Non-pigmented ciliary epithelial cell (primary cell): ENCODE measurements around the gene MBTD1.
"Not testable (repeated sequence)": the region's sequence is repeated elsewhere in the genome, so short reads cannot be mapped to it uniquely, and the experiment has no call there.

Source experiments
- DNase-seq: peaks from one replicate; pipeline ENCODE4 v3.0.0-alpha.2; 2010; ENCODE audit warnings: low read depth

Gene MBTD1

GRCh38 chr17:51188271-51188833, 71.5 kb downstream of the MBTD1 start:
- no peak for DNase-seq

DNA sequence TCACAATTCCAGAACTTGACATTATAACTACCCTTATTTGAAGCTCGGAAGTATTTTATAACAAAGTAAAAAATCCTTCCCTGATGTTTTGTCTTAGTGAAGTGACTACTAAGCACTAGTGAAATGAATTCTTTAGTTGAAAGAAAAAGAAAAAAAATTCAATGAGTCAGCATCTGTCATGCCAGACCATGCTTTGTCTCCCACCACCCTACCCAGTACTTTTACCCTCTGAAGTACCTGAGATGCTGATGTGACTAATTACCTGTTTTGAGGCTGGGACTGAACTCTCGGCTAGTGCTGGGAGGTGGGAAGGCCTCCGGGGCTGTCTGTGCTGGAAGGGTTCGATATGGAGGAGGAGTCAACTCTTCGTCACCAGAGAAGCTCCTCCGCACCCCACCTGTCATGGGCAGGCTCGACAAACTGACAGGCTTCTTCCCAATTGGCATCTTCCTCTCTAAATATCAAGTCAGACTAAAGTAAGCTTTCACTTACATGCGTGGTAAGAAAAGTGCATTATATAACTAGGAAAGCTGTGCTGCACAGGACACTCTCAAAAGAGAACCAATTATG, 74.0 kb downstream of the MBTD1 start:
- no peak for DNase-seq

DNA sequence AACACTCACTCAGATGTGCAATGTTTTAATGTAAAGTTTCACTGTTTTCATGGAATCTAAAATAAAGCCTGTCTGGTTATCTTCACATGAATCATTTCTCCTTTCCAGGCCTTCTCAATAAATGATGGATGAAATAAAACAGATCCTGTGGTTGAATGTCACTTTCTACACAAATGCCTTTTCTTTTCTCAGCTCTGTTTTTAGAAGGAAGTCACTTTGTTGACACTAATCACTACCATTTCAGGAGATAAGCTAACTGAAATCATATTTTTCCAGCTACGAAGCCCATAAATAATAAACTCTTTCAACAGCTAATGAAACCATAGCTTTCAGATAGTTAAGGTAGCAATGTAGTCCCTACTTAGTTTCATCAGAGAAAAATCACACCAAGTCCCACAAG, 75.7 kb downstream of the MBTD1 start:
- DNase-seq, result no peak

GRCh38 chr17:51180486-51180885, 79.4 kb downstream of the MBTD1 start:
- DNase-seq, result no peak

DNA sequence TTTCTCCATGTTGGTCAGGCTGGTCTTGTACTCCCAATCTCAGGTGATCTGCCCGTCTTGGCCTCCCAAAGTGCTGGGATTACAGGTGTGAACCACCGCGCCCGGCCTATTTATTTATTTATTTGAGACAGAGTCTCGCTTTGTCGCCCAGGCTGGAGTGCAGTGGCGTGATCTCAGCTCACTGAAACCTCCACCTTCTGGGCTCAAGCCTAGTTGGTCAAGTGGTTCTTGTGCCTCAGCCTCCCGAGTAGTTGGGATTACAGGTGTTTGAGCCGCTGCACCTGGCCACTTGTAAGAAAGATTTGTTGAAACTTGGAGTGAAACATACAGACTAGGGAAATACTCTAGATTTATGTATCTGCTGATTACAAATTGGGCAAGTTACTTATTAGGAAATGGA, 87.8 kb downstream of the MBTD1 start:
- DNase-seq, result not testable (repeated sequence)

DNA sequence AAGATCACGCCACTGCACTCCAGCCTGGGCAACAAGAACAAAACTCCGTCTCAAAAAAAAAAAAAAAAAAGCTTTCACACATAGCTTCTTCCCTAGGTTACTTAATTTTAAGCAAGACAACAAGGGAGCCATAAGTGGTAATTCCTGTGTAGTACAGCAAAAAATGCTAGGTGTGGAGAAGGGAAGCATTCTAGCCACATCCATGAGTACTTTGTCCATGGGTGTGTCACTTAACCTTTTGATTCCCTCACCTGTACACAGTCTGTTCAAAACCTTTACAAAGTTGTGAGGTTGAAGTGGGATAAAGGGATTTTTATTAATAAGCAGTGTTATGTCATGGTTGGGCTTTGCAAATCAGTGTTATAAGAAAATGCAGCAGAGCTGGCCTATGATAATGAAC, 89.1 kb downstream of the MBTD1 start:
- DNase-seq, result no peak

DNA sequence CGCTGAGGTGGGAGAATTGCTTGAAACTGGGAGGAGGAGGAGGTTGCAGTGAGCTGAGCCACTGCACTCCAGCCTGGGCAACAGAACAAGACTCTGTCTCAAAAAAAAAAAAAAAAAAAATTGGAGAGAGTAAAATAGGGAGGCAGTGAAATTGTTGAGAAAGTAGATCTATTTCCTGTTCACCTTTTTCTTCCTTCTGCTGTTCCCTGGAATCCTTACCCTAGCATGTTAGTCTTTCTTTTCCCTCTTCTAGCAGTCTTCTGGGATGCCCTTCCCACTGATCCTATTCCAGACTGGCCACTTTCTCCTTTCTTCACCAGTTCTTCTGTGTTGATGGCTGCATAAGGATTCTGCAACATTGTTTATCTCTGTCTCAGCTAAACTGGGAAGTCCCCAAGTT, 90.5 kb downstream of the MBTD1 start:
- no peak for DNase-seq

- DNase-seq, result no peak
Measured at GRCh38 chr17:51166987-51167931, 92.6 kb downstream of the MBTD1 start.

GRCh38 chr17:51166198-51166986, 93.5 kb downstream of the MBTD1 start, which contains the start of gene NME2:
Gene NME2 (plus strand): TSS chr17:51166411. CDS start chr17:51166831, 420 bp downstream.
- DNase-seq, result no peak

DNA sequence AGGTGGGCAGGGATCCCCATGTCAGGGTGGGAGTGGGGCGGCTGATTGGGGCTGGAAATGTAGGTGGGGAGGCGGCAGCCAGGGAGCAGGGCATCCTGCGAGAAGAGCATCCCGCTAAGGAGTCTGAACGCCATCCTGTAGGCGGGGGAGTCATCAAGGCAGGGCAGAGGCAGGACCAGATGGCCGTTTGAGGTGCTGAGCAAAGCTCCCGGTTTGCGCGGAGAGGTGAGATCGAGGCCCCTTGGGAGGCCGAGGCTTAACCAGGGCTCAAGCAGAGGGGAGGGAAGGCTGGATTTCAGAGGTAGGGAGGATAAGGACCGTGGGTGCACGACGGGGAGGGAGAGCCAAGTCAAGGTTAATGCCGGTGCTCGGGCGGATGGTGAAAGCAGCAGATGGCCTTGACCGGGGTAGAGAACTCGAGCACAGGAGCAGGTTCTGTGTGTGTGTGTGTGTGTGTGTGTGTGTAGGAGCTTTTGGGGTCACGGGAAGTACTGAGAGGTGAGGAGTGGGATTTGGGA, 94.1 kb downstream of the MBTD1 start:
- DNase-seq, result no peak

GRCh38 chr17:51164911-51165679, 94.8 kb downstream of the MBTD1 start:
- DNase-seq, result no peak

DNA sequence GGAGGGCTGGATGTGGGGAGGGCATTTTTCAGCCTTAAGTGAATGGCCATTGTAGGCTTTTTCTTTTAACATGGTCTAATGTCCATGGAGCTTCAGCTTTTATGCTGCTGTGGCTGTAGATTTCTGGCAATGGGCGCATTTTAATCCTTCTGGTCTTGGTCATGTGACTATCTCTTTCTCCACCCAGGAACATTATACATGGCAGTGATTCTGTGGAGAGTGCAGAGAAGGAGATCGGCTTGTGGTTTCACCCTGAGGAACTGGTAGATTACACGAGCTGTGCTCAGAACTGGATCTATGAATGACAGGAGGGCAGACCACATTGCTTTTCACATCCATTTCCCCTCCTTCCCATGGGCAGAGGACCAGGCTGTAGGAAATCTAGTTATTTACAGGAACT, 98.3 kb downstream of the MBTD1 start:
- DNase-seq, result no peak

- no peak for DNase-seq
Measured at GRCh38 chr17:51159604-51160003, 100.2 kb downstream of the MBTD1 start.

DNA sequence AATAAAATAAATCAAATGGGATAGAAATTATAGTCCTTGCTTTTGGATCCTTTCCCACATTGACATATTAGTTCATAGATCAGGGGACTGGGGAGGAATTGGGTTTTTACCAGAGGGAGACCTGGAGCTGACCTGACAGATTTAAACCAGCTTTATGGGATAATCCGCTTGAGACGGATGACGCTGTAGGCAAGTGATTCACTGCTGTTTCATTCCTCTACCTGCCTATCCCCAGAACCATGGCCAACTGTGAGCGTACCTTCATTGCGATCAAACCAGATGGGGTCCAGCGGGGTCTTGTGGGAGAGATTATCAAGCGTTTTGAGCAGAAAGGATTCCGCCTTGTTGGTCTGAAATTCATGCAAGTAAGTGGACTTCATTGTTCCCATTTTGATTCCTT, 104.4 kb downstream of the MBTD1 start:
- DNase-seq, result no peak

GRCh38 chr17:51154176-51154575, 105.7 kb downstream of the MBTD1 start:
- no peak for DNase-seq

- DNase-seq, result peak; percentile 100
Measured at GRCh38 chr17:51153210-51154072, 106.4 kb downstream of the MBTD1 start, which contains the start of gene NME1. Gene NME1 (plus strand): TSS chr17:51153559. CDS start chr17:51155655, 2,096 bp downstream.

GRCh38 chr17:51152766-51153209, 107.1 kb downstream of the MBTD1 start:
- no peak for DNase-seq

DNA sequence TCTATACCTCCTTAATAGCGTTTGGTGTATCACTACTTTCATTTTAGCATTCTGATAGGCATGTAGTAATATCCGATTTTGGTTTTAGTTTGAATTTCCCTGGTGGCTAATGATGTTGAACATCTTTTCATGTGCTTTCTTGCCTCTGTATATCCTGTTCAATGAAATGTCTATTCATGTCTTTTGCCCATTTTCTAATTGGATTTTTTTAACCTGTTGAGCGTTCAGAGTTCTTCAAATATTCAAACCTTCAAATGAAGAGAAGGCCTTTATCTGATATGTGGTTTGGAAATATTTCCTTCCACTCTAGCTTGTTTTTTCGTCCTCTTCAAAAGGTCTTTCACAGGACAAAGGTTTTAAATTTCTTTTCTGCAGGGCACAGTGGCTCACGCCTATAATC, 108.9 kb downstream of the MBTD1 start:
- DNase-seq, result no peak

GRCh38 chr17:51149163-51149562, 110.7 kb downstream of the MBTD1 start:
- DNase-seq, result no peak

DNA sequence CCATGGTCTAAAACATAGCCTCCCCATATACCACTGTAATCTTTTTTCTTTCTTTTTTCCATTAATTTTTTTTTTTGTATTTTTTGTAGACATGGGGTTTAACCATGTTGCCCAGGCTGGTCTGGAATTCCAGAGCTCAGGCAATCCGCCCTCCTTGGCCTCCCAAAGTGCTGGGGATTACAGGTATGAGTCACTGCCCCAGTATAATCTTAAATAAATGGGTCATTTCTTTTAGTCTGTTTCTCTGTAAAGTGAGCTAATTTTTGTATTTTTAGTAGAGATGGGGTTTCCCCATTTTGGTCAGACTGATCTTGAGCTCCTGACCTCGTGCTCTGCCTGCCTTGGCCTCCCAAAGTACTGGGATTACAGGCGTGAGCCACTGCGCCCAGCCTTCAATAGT, 112.2 kb downstream of the MBTD1 start:
- no peak for DNase-seq
